ENCODE data around the gene IL17REL.
A peak's percentile ranks its signal among the peaks of the same experiment; 100 is the strongest.

IL17REL gene

DNA sequence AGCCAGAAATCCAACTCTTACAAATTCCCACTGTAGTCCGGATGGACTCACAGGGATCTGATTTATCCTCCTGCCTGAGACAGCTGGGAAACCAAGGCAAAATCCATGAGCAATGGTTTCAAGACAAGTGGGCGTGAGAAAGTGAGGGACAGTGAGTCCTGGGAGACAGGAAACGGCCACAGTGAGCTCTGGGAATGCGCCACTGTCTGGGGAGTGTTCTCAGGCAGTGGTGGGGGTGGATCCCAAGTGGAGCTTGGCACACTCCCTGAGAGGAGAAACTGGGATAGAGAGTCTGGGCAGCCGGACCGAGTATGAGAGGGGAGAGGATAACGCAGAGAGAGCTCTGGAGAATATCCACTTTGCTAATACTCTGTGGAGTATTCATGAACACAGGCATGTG, 9.8 kb downstream of the IL17REL start:
- no peak for DNase-seq (ENCODE audit: low spot score)

DNA sequence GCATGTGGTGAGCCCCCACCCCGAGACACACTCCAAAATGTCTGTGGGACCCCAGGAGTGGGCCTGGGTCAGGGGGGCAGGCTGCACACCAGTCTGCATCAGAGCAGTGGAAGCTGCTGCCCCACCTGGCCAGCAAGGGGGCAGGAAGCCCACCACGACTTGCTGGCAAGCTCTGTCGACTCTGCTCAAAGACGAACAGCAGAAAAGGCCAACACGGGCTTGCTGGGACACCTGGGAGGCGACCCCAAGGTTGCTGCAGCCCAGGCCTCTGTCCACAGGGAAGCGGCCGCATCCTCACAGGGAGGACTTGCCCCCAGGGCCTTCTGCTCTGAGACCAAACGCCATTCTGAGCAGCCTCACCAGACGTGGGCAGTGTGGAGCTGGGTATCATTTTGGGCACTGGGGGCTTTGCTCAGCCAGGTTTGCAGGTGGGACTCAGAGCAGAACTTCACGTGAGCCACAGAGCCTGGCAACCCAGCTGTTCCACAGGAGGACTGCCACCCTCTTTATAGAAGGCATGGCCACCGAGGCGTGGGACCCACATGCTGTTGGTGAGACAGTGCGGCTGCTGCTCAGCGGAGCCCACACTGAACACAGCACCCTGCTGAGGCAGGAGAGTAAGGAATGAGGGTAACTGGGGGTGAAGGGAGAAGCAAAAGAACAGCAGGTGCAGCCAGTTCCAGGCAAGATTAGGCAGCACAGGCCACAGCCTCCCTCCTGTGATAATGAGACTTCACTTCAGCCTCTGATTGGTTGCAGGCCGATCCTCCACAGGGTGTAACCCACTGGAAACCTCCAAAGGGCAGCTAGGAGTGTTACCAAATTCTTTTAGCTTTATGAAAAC, 11.0 kb downstream of the IL17REL start:
- no peak for DNase-seq (ENCODE audit: low spot score)

GRCh38 chr22:50000587-50001387, 11.8 kb downstream of the IL17REL start:
- no peak for DNase-seq (ENCODE audit: low spot score)

GRCh38 chr22:49999946-50000586, 12.5 kb downstream of the IL17REL start:
- no peak for DNase-seq (ENCODE audit: low spot score)

DNA sequence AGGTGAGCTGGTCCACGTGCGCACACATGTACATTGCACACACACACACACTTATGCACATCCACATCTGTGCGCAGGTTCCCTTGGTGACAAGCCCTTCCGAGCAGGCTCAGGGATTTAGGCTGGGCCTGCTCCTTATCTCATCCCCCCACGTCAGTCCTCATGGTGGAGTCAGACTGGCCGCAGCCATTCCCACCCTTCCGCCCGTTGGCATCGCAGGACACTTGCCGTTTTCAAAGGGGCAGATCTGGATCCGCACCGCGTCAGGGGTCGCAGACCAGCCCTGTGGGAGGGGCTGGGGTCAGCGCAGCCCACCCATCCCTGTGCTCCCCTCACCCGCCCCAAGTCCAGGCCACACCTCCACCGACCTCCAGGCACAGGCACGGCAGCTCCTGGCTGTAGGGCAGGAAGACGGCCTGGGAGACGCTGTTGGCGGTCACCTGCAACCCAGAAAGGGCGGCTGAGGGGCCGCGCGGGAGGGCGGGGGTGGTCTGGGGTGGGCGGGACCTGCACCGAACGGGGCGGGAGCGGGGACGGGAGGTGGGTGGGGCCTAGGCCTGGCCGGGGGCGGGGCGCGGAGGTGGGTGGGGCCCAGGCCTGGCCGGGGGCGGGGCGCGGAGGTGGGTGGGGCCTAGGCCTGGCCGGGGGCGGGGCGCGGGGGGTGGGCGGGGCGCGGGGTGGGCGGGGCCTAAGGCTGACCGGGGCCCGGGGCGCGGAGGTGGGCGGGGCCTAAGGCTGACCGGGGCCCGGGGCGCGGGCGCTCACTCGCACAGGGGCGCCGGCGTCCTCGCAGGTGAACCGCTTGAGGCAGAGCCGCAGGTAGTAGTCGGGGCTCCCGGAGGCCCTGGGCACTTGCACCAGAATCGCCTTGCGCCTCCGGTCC, 13.3 kb downstream of the IL17REL start:
- DNase-seq (ENCODE audit: low spot score) = no peak

- DNase-seq (ENCODE audit: low spot score) = no peak
Observed at GRCh38 chr22:49998718-49999062, 13.9 kb downstream of the IL17REL start.

- DNase-seq (ENCODE audit: low spot score) = no peak
Observed at GRCh38 chr22:49997932-49998717, 14.4 kb downstream of the IL17REL start.

DNA sequence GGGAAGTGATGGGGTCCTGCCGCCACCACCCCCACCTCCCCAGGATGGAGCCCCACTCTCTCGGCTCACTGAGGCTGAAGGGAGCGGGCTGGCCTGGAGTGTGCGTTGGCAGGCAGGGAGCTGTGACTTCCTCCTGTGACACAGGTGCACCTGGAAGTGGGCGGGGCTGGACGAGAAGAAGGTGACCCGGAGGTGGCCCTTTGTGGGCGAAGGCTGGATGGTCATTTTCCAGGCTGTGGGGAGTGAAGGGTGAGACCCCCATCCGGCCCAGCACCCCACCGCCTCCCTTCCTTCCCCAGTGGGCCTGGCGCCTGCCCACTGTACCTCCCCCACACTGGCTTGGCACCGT, 15.3 kb downstream of the IL17REL start:
- DNase-seq (ENCODE audit: low spot score) = no peak

GRCh38 chr22:49996518-49997250, 15.9 kb downstream of the IL17REL start:
- DNase-seq (ENCODE audit: low spot score) = no peak

GRCh38 chr22:49996119-49996517, 16.4 kb downstream of the IL17REL start:
- DNase-seq (ENCODE audit: low spot score) = no peak

- DNase-seq (ENCODE audit: low spot score) = no peak
Observed at GRCh38 chr22:49995361-49996118, 17.0 kb downstream of the IL17REL start.

- DNase-seq (ENCODE audit: low spot score) = no peak
Observed at GRCh38 chr22:49995041-49995360, 17.6 kb downstream of the IL17REL start.

- no peak for DNase-seq (ENCODE audit: low spot score)
Observed at GRCh38 chr22:49994361-49995040, 18.1 kb downstream of the IL17REL start.

DNA sequence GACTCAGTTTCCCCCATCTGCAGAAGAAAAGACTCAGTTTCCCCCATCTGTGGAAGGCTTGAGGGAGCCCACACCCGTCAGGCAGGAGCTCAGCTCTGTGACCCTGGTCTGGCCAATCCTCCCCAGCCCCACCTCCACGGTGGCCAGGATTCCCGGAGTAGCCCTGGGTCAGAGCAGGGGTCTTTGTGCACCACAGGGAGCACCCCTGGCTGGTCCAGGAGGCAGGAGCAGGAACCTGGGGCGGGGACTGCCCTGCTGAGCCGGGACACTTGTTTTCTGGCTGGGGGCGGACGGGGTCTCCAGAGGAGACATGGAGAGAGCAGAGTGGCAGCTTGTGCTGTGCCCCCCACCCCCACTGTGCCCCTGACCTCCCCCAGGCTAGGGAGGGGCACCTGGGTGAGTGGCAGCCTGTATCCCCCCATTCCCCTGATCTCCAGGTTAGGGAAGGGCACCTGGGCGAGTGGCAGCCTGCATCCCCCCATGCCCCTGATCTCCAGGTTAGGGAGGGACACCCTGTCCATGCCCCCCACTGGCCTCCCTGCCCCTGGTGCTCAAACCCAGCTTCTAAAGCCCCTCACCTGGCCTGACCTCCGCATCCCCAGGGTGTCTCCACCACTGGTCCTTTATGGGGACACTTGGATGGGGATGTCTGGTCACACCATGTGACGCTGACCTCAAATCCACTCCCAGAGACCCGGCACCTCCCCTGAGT, 18.8 kb downstream of the IL17REL start:
- DNase-seq (ENCODE audit: low spot score) = no peak

DNA sequence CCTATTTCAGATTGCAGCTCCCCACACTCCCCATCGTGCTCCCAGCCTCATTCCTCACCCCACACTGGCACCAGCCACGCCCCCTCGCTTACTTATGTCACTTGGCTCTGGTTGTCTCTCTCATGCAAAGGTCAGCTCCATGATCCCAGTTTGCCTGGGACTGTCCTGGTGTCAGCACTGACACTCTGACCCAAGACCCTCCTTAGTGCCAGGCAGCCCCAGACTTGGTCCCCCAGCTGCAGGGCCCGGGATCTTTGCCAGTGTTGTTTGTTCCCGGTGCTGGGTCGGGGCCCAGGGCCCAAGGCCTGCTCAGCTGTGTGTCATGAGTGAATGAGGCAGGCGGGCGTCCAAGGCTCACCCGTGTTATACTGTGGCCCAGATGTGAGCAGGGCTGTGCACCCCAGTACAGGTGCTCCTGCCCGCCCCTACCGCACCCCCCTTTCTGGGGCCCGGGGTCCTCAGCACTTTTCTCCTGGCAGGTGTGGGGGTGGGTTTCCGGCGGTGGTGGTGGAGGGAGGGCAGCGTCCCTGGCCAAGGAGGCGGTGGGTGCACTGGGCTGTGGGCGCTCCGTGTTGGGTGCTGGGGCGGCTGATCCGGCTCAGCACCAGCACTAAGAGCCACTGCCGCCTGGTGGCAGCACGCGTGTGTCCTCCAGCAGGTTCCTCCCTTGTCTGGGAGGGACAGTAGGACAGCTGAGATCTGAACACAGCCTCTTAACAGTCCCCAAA, 19.5 kb downstream of the IL17REL start:
- peak; percentile 69 for DNase-seq (ENCODE audit: low spot score)

- no peak for DNase-seq (ENCODE audit: low spot score)
Observed at GRCh38 chr22:49991907-49992533, 20.5 kb downstream of the IL17REL start.

DNA sequence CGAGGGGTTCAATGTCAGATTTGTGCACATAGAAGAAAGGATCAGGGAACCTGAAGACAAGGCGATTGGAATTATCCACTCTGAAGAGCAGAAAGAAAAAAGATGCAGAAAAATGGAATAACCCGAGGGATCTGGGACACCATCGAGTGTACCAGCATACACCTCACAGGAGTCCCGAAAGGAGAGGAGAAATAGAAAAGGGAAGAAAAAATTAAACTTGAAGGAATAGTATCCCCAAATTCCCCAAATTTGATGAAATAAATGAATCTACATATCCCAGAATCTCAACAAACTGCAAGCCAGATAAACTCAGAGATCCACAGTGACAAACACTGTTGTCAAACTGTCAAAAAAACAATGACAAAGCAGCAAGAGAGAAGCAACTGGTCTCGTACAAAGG, 21.4 kb downstream of the IL17REL start:
- DNase-seq (ENCODE audit: low spot score) = no peak

Data from activated CD4-positive, alpha-beta T cell treated with anti-CD3 and anti-CD28 coated beads, Interleukin-2, Interleukin-4, amounts not matched to agents 100 ng/mL and 50 ng/mL, durations not matched to agents 16 hours and 8 hours (primary cell).